ENCODE measurements around the gene PHETA2. TPM values are rescaled to one million over a fixed set of nuclear protein-coding genes. Genes with fewer than 3 reads are reported as not detected.

Gene PHETA2
- total RNA-seq, 1 experiment from 2014 or later: 2.6 TPM

GRCh38 chr22:42068291-42068690, 5.8 kb upstream of the PHETA2 start:
- Mint-ChIP-seq H3K4me3 (no peak overlapping the region), H3K4me1 (peaks cover 33 to 38% of the 10 kb centered on the region in 2 experiments), H3K36me3 (ENCODE audit: insufficient read depth in 1 of 3, low read depth in 3 of 3) (peaks cover 23 to 38% (median 28%) of the 10 kb centered on the region in 3 experiments), H3K9me3 (no peaks in the 10 kb centered on the region; a peak in 2 of 5 replicates), H3K27ac (no peak overlapping the region), H3K27me3 (ENCODE audit: low read depth) (peaks cover 4% of the 10 kb centered on the region)
- no peaks in the 10 kb centered on the region for H3K79me2 ChIP-seq (ENCODE audit: insufficient read depth, low read length)
- H3K56ac ChIP-seq (ENCODE audit: insufficient read length, low read depth, low read length): no peak overlapping the region
- no peaks in the 10 kb centered on the region for H4K20me1 ChIP-seq (ENCODE audit: control insufficient read depth, insufficient read depth, insufficient read length)
- no peak overlapping the region for H3T11ph ChIP-seq (ENCODE audit: low read length)
- no peak overlapping the region for H3K4me2 ChIP-seq (ENCODE audit: insufficient read depth, insufficient read length, low read length)
- no peak overlapping the region for H3K27ac ChIP-seq (ENCODE audit: insufficient read length, low read depth, low read length)
- H3K4me1 ChIP-seq (ENCODE audit: insufficient read depth, low read length): peaks cover 10% of the 10 kb centered on the region; the same call in 1 of the 2 replicates
- no peak overlapping the region for H2AK5ac ChIP-seq (ENCODE audit: insufficient read length, low read length)
- no peak overlapping the region for H4K5ac ChIP-seq (ENCODE audit: insufficient read length, low read depth, low read length)
- WGBS (ENCODE audit: extremely low coverage, insufficient read length, low lambda C conversion rate): no CpG with 5 or more reads among the region's 4 CpGs
- no peak overlapping the region for H3K23ac ChIP-seq (ENCODE audit: insufficient read length, low read depth, low read length)
- no peak overlapping the region for H2BK15ac ChIP-seq (ENCODE audit: low read depth, low read length)
- no peak overlapping the region for H4K91ac ChIP-seq (ENCODE audit: insufficient read length, low read depth, low read length)
- H3K27me3 ChIP-seq (ENCODE audit: insufficient read depth, low read length): no peaks in the 10 kb centered on the region
- no peak overlapping the region for H2BK12ac ChIP-seq (ENCODE audit: insufficient read length, low read depth, low read length)
- TF ChIP-seq, protein P1, sequence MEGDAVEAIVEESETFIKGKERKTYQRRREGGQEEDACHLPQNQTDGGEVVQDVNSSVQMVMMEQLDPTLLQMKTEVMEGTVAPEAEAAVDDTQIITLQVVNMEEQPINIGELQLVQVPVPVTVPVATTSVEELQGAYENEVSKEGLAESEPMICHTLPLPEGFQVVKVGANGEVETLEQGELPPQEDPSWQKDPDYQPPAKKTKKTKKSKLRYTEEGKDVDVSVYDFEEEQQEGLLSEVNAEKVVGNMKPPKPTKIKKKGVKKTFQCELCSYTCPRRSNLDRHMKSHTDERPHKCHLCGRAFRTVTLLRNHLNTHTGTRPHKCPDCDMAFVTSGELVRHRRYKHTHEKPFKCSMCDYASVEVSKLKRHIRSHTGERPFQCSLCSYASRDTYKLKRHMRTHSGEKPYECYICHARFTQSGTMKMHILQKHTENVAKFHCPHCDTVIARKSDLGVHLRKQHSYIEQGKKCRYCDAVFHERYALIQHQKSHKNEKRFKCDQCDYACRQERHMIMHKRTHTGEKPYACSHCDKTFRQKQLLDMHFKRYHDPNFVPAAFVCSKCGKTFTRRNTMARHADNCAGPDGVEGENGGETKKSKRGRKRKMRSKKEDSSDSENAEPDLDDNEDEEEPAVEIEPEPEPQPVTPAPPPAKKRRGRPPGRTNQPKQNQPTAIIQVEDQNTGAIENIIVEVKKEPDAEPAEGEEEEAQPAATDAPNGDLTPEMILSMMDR (conservative IDR thresholded peaks at IDR 0.05): no peak
- no peak overlapping the region for H2BK20ac ChIP-seq (ENCODE audit: low read depth, low read length, poor library complexity, severe bottlenecking)
- H3K18ac ChIP-seq (ENCODE audit: insufficient read length, low read depth, low read length): no peak overlapping the region
- no peak overlapping the region for H3K14ac ChIP-seq (ENCODE audit: insufficient read depth, low read length)
- no peak overlapping the region for H2AFZ ChIP-seq (ENCODE audit: low read length)
- no peak overlapping the region for H2BK5ac ChIP-seq (ENCODE audit: insufficient read length, low read length)
- no peak for DNase-seq
- no peak overlapping the region for H2BK120ac ChIP-seq (ENCODE audit: low read depth, low read length, poor library complexity, severe bottlenecking)
- no peak overlapping the region for H3K9ac ChIP-seq (ENCODE audit: extremely low read depth, insufficient read length, low read length)
- H3K79me1 ChIP-seq (ENCODE audit: insufficient read depth, low read depth, low read length, poor library complexity, severe bottlenecking): no peaks in the 10 kb centered on the region
- no peak overlapping the region for H4K8ac ChIP-seq (replicated peaks; ENCODE audit: insufficient read length, low read depth, low read length)
- no peaks in the 10 kb centered on the region for H3K9me3 ChIP-seq (ENCODE audit: control insufficient read depth, low read depth, low read length)
- H3K23me2 ChIP-seq (ENCODE audit: insufficient read length, low read depth, low read length, poor library complexity, severe bottlenecking): peaks cover 8% of the 10 kb centered on the region
- H3K4ac ChIP-seq (ENCODE audit: low read depth, low read length): no peak overlapping the region

Data from H9 (cell line).